ENCODE data around the gene ADAMTS16.
"Not testable (repeated sequence)": the region's sequence is repeated elsewhere in the genome, so short reads cannot be mapped to it uniquely, and the experiment has no call there.

The ADAMTS16 gene

GRCh38 chr5:5139777-5140478 lies at the start of gene ADAMTS16:
Gene ADAMTS16, plus strand, starts transcription at chr5:5140330. Its CDS starts 138 bp downstream, at chr5:5140468.
- peak in 2 of 3 experiments; percentile 28 to 46 for DNase-seq

GRCh38 chr5:5092149-5092548 lies 48.0 kb upstream of the ADAMTS16 start:
- no peak for DNase-seq

GRCh38 chr5:5100635-5101034 lies 39.5 kb upstream of the ADAMTS16 start:
- no peak for DNase-seq

GRCh38 chr5:5101676-5102075 lies 38.5 kb upstream of the ADAMTS16 start:
- no peak for DNase-seq

GRCh38 chr5:5103245-5103644 lies 36.9 kb upstream of the ADAMTS16 start:
- no peak for DNase-seq

- no peak for DNase-seq
Observed at GRCh38 chr5:5104550-5104949, 35.6 kb upstream of the ADAMTS16 start.

GRCh38 chr5:5105531-5105930 lies 34.6 kb upstream of the ADAMTS16 start:
- DNase-seq: no peak

GRCh38 chr5:5116956-5117355 lies 23.2 kb upstream of the ADAMTS16 start:
- no peak for DNase-seq

- DNase-seq: no peak
Observed at GRCh38 chr5:5122776-5123175, 17.4 kb upstream of the ADAMTS16 start.

- DNase-seq: no peak
Observed at GRCh38 chr5:5124231-5124630, 15.9 kb upstream of the ADAMTS16 start.

- no peak for DNase-seq
Observed at GRCh38 chr5:5126444-5126843, 13.7 kb upstream of the ADAMTS16 start.

- no peak for DNase-seq
Observed at GRCh38 chr5:5128766-5129165, 11.4 kb upstream of the ADAMTS16 start.

- DNase-seq: no peak
Observed at GRCh38 chr5:5132234-5132633, 7.9 kb upstream of the ADAMTS16 start.

- no peak for DNase-seq
Observed at GRCh38 chr5:5132693-5133295, 7.3 kb upstream of the ADAMTS16 start.

- DNase-seq: no peak
Observed at GRCh38 chr5:5134107-5134506, 6.0 kb upstream of the ADAMTS16 start.

GRCh38 chr5:5135957-5136676 lies 4.0 kb upstream of the ADAMTS16 start:
- DNase-seq: no peak

- not testable (repeated sequence) for DNase-seq
Observed at GRCh38 chr5:5137851-5138250, 2.3 kb upstream of the ADAMTS16 start.

GRCh38 chr5:5139336-5139776 lies 774 bp upstream of the ADAMTS16 start:
- DNase-seq: no peak

GRCh38 chr5:5140479-5141338 lies 579 bp downstream of the ADAMTS16 start:
- DNase-seq: peak; percentile 6 to 39 (median 28)

GRCh38 chr5:5141339-5141599 lies 1.1 kb downstream of the ADAMTS16 start:
- no peak for DNase-seq

- DNase-seq: peak; percentile 43 to 86 (median 70)
Observed at GRCh38 chr5:5141625-5142525, 1.7 kb downstream of the ADAMTS16 start.

- DNase-seq: no peak
Observed at GRCh38 chr5:5144441-5144840, 4.3 kb downstream of the ADAMTS16 start.

Measured in NCI-H1417 (cell line).